Spinal cord (tissue), 10 donors: ENCODE measurements around the gene SFTPB. TPM values are rescaled to one million over a fixed set of nuclear protein-coding genes. Genes with fewer than 3 reads are reported as not detected.

Experiments used
- DNase-seq, 6 donors: peaks; one replicate each; pipeline versions ENCODE4 v3.0.0 to v3.0.0-alpha.2; 2013 to 2015; ENCODE audit warnings: low spot score in 6 of 6, low read depth in 4 of 6
- H3K27ac ChIP-seq: one replicate; pipeline ENCODE4 v1.5.1; 2013; ENCODE audit warnings: low read depth, low read length, control low read depth
- H3K27me3 ChIP-seq: one replicate; pipeline ENCODE4 v1.6.1; 2013; ENCODE audit warnings: low read length; ENCODE audit not compliant: control insufficient read depth, insufficient read depth
- H3K36me3 ChIP-seq: one replicate; pipeline ENCODE4 v1.6.1; 2013; ENCODE audit warnings: low read length; ENCODE audit not compliant: control insufficient read depth, insufficient read depth
- H3K4me1 ChIP-seq: one replicate; pipeline ENCODE4 v1.6.1; 2013; ENCODE audit warnings: low read length; ENCODE audit not compliant: control insufficient read depth, insufficient read depth
- H3K4me3 ChIP-seq: one replicate; pipeline ENCODE4 v1.5.1; 2013; ENCODE audit warnings: low read depth, low read length, control low read depth
- H3K9me3 ChIP-seq: one replicate; pipeline ENCODE4 v1.6.1; 2013; ENCODE audit warnings: low read length; ENCODE audit not compliant: control insufficient read depth, insufficient read depth
- WGBS: methylation state at CpG from one replicate; pipeline ENCODE4 v1.1.5; 2013; ENCODE audit warnings: missing lambda C conversion rate; ENCODE audit not compliant: insufficient coverage; 5-methylcytosine and 5-hydroxymethylcytosine counted together
- polyA plus RNA-seq, 2 donors: library from polyadenylated mRNA; unstranded; fragments of 120-200 nt; gene quantifications; one replicate each; pipeline ENCODE4 v1.2.1, GENCODE V29; 2013; ENCODE audit not compliant: insufficient read length in 2 of 2
- total RNA-seq, 2 donors: library from RNA; depleted of rRNA in 1 of 2; stranded (reverse); fragments of 120-200 nt in 1 of 2; fragments of >200 nt in 1 of 2; gene quantifications; one replicate each; pipeline versions ENCODE4 v1.2.3 to v1.2.4, GENCODE V29; 2013 to 2014
- donor health status: healthy.

The SFTPB gene
- total and polyA plus RNA-seq, 4 donors = 0.12 TPM; not detected in 3

- Histone ChIP-seq H3K36me3 (peaks cover 25% of the 10 kb centered on the region), H3K4me1 (peaks cover 36% of the 10 kb centered on the region), H3K27me3 (no peaks in the 10 kb centered on the region), H3K4me3 (peak within 1 kb of the TSS; percentile 59), H3K27ac (peak within 1 kb of the TSS; percentile 54), H3K9me3 (no peaks in the 10 kb centered on the region)
- peak; percentile 75 to 97 (median 85) for DNase-seq
- 9% methylated on average over 50 of the region's 73 CpGs for WGBS
Measured at GRCh38 chr2:85611705-85612587, 56.1 kb downstream of the SFTPB start, which contains the start of gene C2orf68. Gene C2orf68, minus strand, starts transcription at chr2:85612066. Its CDS starts 82 bp downstream, at chr2:85611984.

- WGBS = 5% methylated on average over 22 of the region's 24 CpGs
Measured at GRCh38 chr2:85611217-85611704, 56.7 kb downstream of the SFTPB start.

More at GRCh38 chr2:85611217-85611704, 56.7 kb downstream of the SFTPB start:
- DNase-seq = no peak
- Histone ChIP-seq H3K27me3 (no peaks in the 10 kb centered on the region), H3K4me3 (peak overlapping the region; percentile 59), H3K36me3 (peaks cover 25% of the 10 kb centered on the region), H3K27ac (peak overlapping the region; percentile 54), H3K9me3 (no peaks in the 10 kb centered on the region), H3K4me1 (peaks cover 38% of the 10 kb centered on the region)

Other genes starting within 250 kb of the SFTPB start
- 1 to 10 TPM in 1 of 2 donors, not detected in 1; 1.2 TPM for gene SH2D6, start 249.5 kb downstream of the SFTPB start, total RNA-seq
- 1 to 10 TPM; 1.0 to 2.1 TPM for gene SH2D6, start 249.5 kb downstream of the SFTPB start, polyA plus RNA-seq
- gene MAT2A, start 129.0 kb downstream of the SFTPB start, total RNA-seq = 100 to 1,000 TPM; 112 to 119 TPM
- 100 to 1,000 TPM; 327 to 337 TPM for gene MAT2A, start 129.0 kb downstream of the SFTPB start, polyA plus RNA-seq
- gene GGCX, start 106.7 kb downstream of the SFTPB start, total RNA-seq = 10 to 100 TPM; 30.8 to 53.3 TPM
- 10 to 100 TPM; 31.0 to 44.7 TPM for gene GGCX, start 106.7 kb downstream of the SFTPB start, polyA plus RNA-seq
- 10 to 100 TPM; 10.3 to 32.3 TPM for gene VAMP8, start 90.6 kb downstream of the SFTPB start, total RNA-seq
- gene VAMP8, start 90.6 kb downstream of the SFTPB start, polyA plus RNA-seq = 10 to 100 TPM; 11.5 to 13.9 TPM
- 10 to 100 TPM; 13.7 to 45.4 TPM for gene VAMP5, start 83.8 kb downstream of the SFTPB start, total RNA-seq
- 10 to 100 TPM; 27.1 to 43.5 TPM for gene VAMP5, start 83.8 kb downstream of the SFTPB start, polyA plus RNA-seq
- gene RNF181, start 72.5 kb downstream of the SFTPB start, total RNA-seq = 100 to 1,000 TPM in 1 of 2 donors, 10 to 100 TPM in 1; 69.3 to 213 TPM
- 100 to 1,000 TPM; 105 to 111 TPM for gene RNF181, start 72.5 kb downstream of the SFTPB start, polyA plus RNA-seq
- 10 to 100 TPM in 1 of 2 donors, 1 to 10 TPM in 1; 5.4 to 22.2 TPM for gene TMEM150A, start 65.5 kb downstream of the SFTPB start, total RNA-seq
- 10 to 100 TPM; 12.6 to 18.5 TPM for gene TMEM150A, start 65.5 kb downstream of the SFTPB start, polyA plus RNA-seq
- 10 to 100 TPM; 31.6 to 40.4 TPM for gene C2orf68, start 56.1 kb downstream of the SFTPB start, total RNA-seq
- gene C2orf68, start 56.1 kb downstream of the SFTPB start, polyA plus RNA-seq = 10 to 100 TPM; 41.7 to 53.0 TPM
- 10 to 100 TPM; 33.7 to 48.5 TPM for gene USP39, start 52.0 kb downstream of the SFTPB start, total RNA-seq
- 10 to 100 TPM; 54.1 to 59.6 TPM for gene USP39, start 52.0 kb downstream of the SFTPB start, polyA plus RNA-seq
- gene GNLY, start 26.2 kb upstream of the SFTPB start, total RNA-seq = under 1 TPM; 0.40 to 0.55 TPM
- gene GNLY, start 26.2 kb upstream of the SFTPB start, polyA plus RNA-seq = under 1 TPM in 1 of 2 donors, not detected in 1; 0.80 TPM
- 10 to 100 TPM in 1 of 2 donors, 1 to 10 TPM in 1; 5.8 to 25.8 TPM for gene ATOH8, start 85.8 kb upstream of the SFTPB start, total RNA-seq
- 10 to 100 TPM; 13.5 to 16.8 TPM for gene ATOH8, start 85.8 kb upstream of the SFTPB start, polyA plus RNA-seq
- gene ST3GAL5, start 220.8 kb upstream of the SFTPB start, total RNA-seq = 10 to 100 TPM; 83.2 to 97.1 TPM
- 100 to 1,000 TPM; 120 TPM for gene ST3GAL5, start 220.8 kb upstream of the SFTPB start, polyA plus RNA-seq